GM06990 (cell line): Measurements from ENCODE around the gene AKR1D1.

Experiments used
- DNase-seq: peaks from one replicate; pipeline ENCODE4 v3.0.0-alpha.2; 2011; ENCODE audit not compliant: insufficient read length; ENCODE audit errors: extremely low read depth
- H3K27me3 ChIP-seq: replicated peaks from 2 replicates; pipeline ENCODE4 v1.6.0; 2011; ENCODE audit warnings: low read length; ENCODE audit not compliant: control insufficient read depth, insufficient read depth
- H3K36me3 ChIP-seq: 2 replicates; pipeline ENCODE4 v1.5.1; 2011; ENCODE audit warnings: low read length; ENCODE audit not compliant: control insufficient read depth, insufficient read depth
- H3K4me3 ChIP-seq: replicated peaks from 2 replicates; pipeline ENCODE4 v1.5.1; 2011; ENCODE audit warnings: low read depth, mild to moderate bottlenecking, control low read depth, low read length
- CTCF ChIP-seq: IDR thresholded peaks from 2 replicates; pipeline ENCODE4 v1.5.1; 2011; ENCODE audit warnings: low read length, control low read depth, mild to moderate bottlenecking, inconsistent platforms; ENCODE audit not compliant: insufficient read depth, poor library complexity, severe bottlenecking

AKR1D1 gene

GRCh38 chr7:138154661-138155060, 78.4 kb downstream of the AKR1D1 start:
- no peak for DNase-seq
- Histone ChIP-seq H3K36me3 (no peaks in the 10 kb centered on the region), H3K27me3 (no peaks in the 10 kb centered on the region), H3K4me3 (no peak overlapping the region)
- no peak for TF ChIP-seq CTCF

DNA sequence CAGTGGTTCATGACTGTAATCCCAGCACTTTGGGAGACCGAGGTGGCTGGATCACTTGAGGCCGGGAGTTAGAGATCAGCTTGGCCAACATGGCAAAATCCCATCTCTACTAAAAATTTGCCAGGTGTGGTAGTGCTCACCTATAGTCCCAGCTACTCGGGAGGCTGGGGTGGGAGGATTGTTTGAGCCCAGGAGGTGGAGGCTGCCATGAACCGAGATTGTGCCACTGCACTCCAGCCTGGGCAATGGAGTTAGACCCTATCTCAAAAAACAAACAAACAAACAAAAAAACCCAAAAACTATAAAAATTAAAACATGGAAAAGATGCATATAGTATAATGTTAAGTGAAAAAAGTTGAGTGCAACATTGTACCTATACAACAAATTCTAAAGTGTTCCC, 81.4 kb downstream of the AKR1D1 start:
- H3K36me3 ChIP-seq = no peaks in the 10 kb centered on the region
- DNase-seq = no peak
- TF ChIP-seq CTCF = no peak
- H3K4me3 ChIP-seq = no peak overlapping the region
- no peaks in the 10 kb centered on the region for H3K27me3 ChIP-seq

GRCh38 chr7:138158739-138159528, 82.7 kb downstream of the AKR1D1 start:
- DNase-seq = no peak
- Histone ChIP-seq H3K27me3 (no peaks in the 10 kb centered on the region), H3K4me3 (no peak overlapping the region), H3K36me3 (no peaks in the 10 kb centered on the region)
- TF ChIP-seq CTCF = no peak

DNA sequence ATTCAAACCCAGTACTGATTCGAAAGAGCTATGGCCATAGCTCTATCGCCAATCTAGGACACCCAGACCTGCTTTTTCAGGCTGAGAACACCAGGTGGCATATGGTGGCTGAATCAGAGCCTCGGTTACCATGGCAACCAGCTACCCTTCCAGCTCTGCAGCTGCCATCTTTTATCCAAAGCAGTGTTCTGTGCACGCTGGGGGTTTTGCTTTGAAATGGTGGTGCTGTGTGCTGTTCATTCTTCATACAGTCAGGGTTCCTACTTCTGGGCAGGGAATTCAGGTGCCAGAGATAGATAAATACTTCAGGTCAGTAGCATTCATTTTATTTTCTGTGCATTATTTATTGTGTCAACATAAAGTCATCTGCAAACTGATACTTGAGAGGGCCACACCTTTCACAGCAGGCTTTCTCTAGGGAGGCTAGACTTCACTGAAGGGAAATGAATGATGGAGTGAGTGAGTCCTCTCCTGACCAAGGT, 85.4 kb downstream of the AKR1D1 start:
- Histone ChIP-seq H3K36me3 (no peaks in the 10 kb centered on the region), H3K27me3 (no peaks in the 10 kb centered on the region), H3K4me3 (no peak overlapping the region)
- peak; percentile 55 for DNase-seq
- peak; percentile 82 for TF ChIP-seq CTCF

DNA sequence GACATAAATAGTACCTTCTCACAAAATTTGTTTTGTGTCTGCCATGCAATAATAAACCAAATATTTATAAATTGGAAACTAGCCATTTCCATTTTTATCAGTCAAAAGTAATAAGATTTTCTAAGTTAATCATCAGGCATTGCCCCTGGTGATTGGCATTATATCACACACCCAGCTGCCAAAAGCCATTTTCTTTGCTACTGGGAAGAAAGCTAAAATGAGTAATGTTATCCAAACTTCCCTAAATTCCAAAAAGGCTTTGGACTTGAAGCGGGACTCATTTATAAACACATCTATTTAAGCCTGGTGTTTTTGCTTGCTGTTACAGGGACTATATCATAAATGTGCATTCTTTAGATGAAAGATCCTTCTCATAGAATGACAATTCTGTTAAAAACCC, 86.0 kb downstream of the AKR1D1 start:
- no peak for DNase-seq
- H3K27me3 ChIP-seq = no peaks in the 10 kb centered on the region
- H3K4me3 ChIP-seq = no peak overlapping the region
- TF ChIP-seq CTCF = no peak
- H3K36me3 ChIP-seq = no peaks in the 10 kb centered on the region
